HuH-7.5 (cell line): Measurements from ENCODE around the gene KDM4E.
"Not testable (repeated sequence)": the region's sequence is repeated elsewhere in the genome, so short reads cannot be mapped to it uniquely, and the experiment has no call there.

Experiments
- DNase-seq: peaks from one replicate; pipeline ENCODE4 v3.0.0; 2011; ENCODE audit warnings: low spot score

KDM4E gene

DNA sequence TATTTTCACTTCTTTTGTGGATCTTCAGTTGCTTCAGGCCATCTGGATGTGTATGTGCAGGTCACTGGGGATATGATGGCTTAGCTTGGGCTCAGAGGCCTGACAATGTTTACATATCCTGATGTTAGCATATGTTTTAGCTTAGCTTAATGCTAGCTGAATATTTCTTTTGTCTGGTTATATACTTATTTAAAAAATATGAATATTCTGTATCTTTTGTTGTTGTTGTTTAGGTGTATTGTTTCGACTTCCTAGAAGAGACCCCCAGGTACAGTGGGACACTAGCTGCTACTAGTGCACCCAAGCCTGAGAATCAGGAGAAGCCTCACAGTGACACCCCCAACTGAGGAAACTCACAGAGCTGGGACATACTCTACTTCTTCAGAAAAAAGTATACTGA is at the start of gene KDM4E:
Gene KDM4E (plus strand): TSS at position 301 of the 400 bp plus-strand sequence. CDS start 300 bp downstream, outside the sequence.
- DNase-seq: no peak

DNA sequence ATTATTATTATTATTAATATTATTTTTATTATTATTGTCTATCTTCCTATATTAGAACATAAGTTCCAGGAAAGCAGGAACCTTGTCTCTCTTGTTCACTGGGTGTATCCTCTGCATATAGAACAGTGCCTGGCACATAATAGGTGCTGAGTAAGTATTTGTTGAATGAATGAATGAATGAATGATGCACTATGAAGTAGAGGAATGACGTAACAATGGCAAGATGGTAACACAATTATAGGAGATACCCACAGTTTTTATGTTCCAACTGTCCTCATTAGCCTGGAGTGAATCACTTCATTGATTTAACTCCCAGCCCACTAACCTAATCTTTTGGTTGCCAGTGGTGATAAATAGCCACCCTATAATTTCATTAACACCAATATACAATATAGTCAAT is 49.5 kb upstream of the KDM4E start:
- DNase-seq: no peak

DNA sequence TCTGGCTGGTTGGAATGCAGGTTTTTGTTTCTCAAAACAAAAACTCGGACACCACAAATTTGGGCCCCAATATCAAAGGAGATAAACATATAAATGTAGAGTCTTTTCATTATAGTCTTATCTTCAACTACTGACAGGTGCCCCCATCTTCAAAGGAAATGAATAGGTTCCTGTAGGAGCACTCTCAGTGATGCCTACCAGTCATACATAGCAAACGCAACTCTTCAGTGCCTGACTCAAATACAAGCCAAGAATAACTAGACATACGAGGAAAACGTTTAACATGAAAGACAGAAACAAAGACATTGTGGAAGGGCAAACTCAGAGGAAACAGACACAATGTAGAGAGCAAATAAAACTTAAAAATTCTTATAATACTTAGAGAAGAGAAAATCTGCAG is 37.7 kb upstream of the KDM4E start:
- no peak for DNase-seq

DNA sequence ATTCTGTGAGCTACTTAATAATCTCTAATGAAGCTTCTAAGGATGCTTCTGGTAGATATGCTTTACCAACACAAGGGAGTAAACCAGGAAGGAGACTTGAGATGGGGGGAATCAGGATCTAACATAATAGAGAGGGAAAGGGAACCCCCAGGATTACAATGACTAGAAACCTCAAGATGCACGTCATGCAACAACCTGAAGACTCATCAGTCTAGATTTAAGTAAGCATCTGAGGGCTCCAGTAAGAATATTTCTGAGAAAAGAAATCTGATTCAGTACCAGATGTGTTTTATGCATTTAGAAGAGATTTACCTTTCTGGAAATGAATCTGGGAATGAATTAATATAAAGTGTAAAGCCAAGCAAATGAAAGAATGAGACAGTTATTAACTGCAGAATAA is 36.3 kb upstream of the KDM4E start:
- no peak for DNase-seq

DNA sequence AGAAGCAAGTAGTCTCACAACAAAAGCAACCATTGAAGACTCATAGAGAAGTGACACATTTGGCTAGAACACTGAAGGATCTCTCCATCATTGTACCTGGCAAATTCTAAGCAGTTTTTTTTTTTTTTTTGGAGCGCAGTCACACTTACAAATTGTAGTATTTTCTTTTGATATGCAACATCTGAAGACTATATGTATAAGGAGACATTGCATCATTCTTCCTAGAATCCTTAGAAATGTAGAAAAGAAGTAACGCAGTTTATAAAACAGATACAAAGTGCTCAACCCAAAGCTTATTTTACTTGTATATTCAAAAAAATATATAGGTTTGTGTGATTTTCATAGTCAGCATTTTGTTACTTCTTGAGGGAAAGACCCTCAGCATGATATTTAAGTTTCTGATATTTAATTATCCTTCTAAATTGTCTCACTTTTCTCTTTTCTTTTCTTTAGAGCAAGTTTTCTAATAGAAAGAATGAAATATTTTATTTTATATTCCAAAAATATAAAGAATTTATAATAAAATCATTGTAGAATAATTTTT is 31.6 kb upstream of the KDM4E start:
- no peak for DNase-seq

DNA sequence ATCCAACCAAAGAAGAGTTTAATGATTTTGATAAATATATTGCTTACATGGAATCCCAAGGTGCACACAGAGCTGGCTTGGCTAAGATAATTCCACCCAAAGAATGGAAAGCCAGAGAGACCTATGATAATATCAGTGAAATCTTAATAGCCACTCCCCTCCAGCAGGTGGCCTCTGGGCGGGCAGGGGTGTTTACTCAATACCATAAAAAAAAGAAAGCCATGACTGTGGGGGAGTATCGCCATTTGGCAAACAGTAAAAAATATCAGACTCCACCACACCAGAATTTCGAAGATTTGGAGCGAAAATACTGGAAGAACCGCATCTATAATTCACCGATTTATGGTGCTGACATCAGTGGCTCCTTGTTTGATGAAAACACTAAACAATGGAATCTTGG is 27.6 kb upstream of the KDM4E start:
- DNase-seq: no peak

DNA sequence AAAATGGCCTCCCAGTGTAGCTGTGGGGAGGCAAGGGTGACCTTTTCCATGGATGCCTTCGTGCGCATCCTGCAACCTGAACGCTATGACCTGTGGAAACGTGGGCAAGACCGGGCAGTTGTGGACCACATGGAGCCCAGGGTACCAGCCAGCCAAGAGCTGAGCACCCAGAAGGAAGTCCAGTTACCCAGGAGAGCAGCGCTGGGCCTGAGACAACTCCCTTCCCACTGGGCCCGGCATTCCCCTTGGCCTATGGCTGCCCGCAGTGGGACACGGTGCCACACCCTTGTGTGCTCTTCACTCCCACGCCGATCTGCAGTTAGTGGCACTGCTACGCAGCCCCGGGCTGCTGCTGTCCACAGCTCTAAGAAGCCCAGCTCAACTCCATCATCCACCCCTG is 26.8 kb upstream of the KDM4E start:
- DNase-seq: no peak

DNA sequence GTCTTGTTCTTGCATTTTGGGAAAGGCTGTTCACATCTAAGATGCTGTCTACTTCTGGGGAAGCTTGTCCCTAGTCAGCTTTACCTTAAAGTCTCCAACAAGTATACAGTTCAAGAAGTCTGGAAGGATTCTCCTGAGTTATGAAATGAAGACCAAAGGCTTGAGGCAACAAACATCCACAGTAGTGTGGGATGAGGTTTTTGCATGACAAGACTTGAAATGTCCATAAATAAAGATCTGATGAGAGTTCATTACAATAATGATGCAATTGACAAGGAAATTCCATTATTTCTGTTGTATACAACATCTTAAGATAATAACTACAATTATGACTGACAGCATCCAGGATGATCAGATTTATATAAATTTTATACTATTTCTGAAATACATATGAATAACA is 21.3 kb upstream of the KDM4E start:
- DNase-seq: no peak

DNA sequence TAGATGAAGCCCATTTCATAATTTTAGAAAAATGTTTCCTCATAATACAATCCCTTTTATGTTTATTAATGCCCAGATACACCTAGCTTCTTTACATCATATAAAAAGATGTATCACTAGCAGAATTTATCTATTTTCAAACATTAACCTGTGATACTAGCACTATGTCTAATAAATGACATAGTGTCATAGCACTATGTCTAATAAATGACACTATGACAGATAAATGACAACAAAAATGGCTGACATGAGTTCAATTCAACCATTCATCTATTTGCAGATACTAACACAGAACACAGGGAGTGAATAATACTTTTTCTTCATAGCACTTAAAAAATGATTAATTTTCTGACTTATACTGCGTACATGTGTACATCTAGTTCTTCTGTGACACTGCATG is 19.4 kb upstream of the KDM4E start:
- no peak for DNase-seq

DNA sequence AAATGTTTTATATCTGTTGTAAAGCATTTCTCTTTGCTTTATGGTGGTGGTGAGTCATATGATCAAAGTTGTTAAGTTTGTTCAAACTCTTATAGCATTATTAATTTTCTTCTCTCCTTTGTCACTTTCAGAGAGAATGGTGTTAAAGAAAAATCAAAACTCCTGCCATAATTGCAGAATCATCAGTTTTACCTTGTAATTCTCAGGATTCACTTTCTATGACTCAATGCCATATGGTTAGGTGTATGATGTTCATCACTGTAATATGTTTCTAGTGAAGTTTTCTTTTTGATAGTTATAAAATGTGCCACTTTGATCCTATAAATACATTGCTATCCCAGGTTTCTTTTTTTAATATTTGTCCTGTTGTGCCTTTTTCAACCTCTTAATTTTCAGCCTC is 13.7 kb upstream of the KDM4E start:
- no peak for DNase-seq

DNA sequence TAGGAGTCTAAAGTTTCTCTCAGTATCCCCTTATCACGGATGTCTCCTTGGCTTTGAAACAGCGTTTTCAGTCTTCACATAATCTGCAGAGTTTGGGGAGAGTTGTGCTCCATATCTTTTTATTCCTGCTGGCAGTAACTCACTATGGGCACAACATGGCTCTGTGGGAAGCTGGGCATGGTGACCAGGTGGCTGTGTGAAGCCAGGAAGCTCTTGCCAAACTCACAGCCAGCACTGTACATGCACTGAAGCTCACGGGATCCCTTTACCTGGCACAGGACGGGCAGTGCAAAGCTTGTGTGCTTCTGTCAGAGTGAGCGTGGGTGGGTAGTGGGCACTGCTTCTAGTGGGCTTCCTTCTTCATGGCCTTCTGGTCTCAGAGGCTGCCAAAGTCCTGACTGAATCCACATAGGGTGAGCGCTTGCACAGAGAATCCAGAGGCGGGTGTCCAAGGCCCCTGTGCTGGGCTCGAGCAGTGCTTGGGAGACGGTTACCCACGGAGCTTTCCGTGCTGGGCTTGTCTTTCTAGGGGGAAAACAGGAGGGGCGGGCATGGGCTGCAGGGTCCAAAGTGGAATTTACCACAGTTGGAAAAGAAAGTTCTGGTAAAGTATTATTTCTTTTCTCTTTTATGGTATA is 10.8 kb upstream of the KDM4E start:
- no peak for DNase-seq

DNA sequence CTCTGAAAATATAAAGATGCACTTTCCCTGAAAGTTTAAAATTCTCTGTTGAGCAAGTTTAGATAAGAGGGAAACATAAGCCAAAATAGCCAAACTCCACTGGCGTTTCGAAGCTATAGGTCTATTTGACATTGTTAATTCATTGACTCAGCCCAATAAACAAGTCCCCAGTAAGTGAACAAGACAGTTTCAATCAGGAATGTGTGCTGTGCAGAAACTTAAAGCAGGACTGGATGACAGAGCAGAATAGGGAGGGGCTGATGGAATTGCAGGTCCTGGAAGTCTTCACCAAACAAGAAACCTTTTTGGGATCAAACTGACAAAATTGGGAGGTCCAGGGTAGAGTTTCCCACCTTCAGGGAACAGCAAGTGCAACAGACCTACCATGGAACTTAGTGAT is 8.9 kb upstream of the KDM4E start:
- no peak for DNase-seq

DNA sequence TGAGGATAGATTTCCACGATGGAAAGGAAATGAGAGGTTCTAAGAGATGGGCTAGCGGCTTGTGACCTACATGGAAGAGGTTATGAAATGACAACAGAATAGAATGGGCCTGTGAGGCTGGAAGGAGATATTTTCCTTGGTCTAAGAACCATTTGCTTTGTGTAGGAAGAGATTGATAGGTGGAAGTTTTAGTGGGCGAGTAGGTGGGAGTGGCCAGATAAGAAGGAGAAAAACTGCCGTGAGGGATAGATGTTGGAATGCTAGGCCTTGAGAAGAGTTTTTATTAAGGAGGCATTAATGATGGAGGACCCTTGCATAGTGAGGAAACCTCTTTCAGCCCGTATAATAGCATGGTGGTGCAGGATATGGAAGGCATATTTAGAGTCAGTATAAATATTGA is 3.6 kb upstream of the KDM4E start:
- DNase-seq: not testable (repeated sequence)

DNA sequence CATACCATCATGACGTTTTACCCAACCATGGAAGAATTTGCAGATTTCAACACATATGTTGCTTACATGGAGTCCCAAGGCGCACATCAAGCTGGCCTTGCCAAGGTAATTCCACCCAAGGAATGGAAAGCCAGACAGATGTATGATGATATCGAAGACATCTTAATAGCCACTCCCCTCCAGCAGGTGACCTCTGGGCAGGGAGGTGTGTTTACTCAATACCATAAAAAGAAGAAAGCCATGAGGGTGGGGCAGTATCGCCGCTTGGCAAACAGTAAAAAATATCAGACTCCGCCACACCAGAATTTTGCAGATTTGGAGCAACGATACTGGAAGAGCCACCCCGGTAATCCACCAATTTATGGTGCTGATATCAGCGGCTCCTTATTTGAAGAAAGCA is 536 bp downstream of the KDM4E start:
- not testable (repeated sequence) for DNase-seq

DNA sequence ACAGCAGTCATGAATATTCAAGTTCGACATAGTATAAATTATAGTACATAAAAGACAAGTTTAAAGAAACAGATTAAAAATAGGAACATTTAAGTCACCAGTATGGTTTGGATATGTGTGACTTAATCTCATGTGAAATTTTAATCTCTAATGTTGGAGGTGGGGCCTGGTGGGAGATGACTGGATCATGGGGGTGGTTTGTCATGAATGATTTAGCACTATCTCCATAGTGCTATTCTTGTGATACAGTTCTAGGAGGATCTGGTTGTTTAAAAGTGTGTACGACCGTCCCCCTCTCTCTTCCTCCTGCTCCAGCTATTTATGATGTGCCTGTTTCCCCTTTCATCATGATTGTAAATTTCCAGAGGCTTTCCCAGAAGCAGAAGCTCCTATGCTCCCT is 3.3 kb downstream of the KDM4E start:
- DNase-seq: no peak

DNA sequence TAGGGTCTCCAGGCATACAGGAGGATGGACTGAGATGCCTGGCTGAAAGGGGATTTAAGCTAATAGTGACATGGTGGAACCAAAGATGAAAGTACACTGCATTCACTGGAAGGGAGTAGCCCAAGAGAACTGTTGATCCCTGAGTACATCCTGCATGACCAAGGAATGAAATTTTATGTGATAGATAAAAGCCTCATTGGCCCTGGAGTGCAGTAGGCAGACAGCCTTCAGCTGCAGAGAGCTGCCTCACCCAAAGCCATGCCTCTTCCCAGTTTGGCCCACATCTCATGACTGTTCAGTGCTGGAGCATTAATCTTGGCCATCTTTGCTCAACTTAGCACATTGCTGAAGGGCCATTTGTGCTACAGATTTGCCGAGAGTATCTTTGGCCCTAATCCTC is 8.0 kb downstream of the KDM4E start:
- no peak for DNase-seq

DNA sequence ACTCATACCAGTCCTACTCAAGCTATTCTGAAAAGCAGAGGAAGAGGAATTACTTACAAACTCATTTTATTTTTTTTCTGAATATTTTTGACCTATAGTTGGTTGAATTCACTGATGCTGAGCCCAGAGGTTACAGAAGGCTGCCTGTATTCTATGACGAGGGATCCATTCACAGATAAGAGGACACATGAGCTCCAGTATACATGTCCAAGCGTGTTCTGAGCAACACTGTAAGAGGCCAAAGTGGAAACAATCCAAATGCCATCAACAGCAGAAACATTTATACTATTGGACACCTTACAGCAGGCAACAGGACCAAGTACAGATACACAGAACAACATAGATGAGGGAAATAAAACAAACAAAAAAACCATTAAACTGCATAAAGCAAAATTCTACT is 10.3 kb downstream of the KDM4E start:
- DNase-seq: no peak

DNA sequence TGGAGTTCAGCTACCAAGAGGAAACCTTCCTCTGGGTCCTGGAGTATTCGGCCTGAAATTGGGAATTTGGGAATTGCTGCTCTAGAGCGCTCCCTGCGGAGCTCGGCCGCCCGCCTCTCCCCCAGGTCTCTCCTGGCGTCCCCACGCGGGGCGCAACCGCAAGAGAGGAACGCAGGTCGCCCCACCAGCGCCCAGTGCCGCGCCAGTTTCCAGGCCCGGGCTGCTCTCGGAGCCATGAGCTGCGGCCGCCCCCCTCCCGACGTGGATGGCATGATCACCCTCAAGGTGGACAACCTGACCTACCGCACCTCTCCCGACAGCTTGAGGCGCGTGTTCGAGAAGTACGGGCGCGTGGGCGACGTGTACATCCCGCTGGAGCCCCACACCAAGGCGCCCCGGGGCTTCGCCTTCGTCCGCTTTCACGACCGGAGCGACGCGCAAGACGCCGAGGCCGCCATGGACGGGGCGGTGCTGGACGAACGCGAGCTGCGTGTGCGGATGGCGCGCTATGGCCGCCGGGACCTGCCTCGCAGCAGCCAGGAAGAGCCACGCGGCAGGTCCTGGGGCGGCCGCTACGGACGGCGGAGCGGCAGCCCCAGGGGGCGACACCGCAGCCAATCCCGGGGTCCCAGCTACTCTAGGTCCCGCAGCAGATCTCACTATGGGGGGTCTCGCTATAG is 12.4 kb downstream of the KDM4E start:
- not testable (repeated sequence) for DNase-seq

DNA sequence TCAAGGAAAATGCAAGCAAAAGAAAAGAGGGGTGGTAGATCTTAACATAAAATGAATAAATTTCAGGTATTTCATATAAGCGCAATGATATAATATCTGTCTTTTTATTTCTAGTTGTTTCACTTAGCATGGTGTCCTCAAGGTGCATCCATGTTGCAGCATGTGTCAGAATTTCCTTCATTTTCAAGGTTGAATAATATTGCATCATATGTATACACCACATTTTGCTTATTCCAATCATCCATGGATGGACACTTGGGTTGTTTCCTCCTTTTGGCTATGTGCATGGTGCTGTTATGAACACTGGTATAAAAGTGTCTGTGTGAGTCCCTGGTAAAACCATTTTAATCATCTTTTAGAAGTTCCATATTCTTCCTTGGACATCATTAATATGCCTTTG is 17.2 kb downstream of the KDM4E start:
- DNase-seq: no peak

DNA sequence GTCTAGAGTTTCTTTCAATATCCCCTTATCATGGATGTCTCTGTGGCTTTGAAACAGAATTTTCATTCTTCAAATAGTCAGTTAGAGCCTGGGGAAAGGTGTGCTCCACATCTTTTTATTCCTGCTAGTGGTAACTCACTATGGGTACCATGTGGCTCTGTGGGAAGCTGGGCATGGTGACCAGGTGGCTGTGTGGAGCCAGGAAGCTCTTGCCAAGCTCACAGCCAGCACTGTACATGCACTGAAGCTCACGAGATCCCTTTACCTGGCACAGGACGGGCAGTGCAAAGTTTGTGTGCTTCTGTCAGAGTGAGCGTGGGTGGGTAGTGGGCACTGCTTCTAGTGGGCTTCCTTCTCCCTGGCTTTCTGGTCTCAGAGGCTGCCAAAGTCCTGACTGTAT is 17.8 kb downstream of the KDM4E start:
- no peak for DNase-seq

DNA sequence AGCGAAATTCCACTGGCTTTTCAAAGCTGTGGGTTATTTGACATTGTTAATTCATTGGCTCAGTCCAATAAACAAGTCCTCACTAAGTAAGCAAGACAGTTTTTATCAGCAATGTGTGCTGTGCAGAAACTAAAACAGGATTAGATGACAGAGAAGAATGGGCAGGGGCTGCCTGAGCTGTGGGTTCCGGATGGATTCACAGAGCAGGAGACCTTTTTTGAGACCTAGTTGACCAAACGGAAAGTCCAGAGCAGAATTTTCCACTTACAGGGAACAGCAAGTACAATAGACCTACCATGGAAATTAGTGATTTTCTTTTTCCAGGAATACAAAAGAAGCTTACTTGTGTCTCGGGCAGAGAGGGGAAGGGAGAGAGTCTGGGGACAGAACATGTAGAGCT is 19.0 kb downstream of the KDM4E start:
- no peak for DNase-seq

DNA sequence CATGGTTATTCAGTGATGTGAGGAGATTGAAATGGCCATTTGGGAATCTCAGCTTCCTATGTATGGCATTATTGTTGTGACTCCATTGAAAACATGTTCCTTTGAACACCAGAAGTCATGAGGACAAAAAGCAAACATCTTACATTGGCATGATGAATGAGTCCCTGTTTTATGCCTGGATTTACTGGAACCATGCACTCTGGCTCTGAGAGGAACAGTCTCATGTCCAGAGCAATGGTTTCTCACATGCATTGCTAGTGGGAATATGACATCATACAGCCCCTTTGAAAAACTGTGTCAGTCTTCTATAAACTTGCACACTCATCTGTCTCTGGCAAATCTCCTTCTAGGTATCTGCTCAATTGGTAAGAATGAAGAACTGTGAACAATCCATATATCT is 20.8 kb downstream of the KDM4E start:
- DNase-seq: no peak

DNA sequence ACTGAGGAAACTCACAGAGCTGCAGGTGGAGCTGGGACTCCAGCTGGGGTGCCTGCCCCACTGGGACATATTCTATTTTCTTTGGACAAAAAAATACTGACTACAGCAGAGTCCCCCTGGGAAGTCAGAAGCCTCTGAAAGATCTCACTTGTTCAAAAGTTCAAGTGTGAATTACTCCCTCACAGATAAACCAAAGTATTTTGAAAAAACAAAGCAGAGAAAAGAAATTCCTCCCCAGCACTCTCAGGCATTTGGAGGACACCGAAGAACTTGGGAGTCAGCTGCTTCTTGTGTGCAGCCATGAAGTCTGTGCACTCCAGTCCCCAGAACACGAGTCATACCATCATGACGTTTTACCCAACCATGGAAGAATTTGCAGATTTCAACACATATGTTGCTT is 24.1 kb downstream of the KDM4E start, which contains the start of gene KDM4F:
Gene KDM4F (plus strand): TSS at position 301 of the 400 bp plus-strand sequence.
- DNase-seq: not testable (repeated sequence)
